Smooth muscle cell (in vitro differentiated cells): Measurements from ENCODE around the gene DUSP16. TPM values are rescaled to one million over a fixed set of nuclear protein-coding genes. Genes with fewer than 3 reads are reported as not detected.
A peak's percentile ranks its signal among the peaks of the same experiment; 100 is the strongest.

Experiments
- DNase-seq: peaks from one replicate; lab custom pipeline; 2025; ENCODE audit not compliant: unreplicated experiment; lab: John Stamatoyannopoulos, UW
- H2AFZ ChIP-seq: fragments of 200-600 bp; sonication (generic); 2 replicates; pipeline ENCODE4 v1.6.0; 2016; ENCODE audit warnings: antibody characterized with exemption, low read depth, mild to moderate bottlenecking
- H3F3A ChIP-seq: fragments of 200-600 bp; sonication (generic); 2 replicates; pipeline ENCODE4 v1.6.0; 2017; ENCODE audit warnings: antibody characterized with exemption, low read depth
- H3K27ac ChIP-seq: fragments of 200-600 bp; sonication (generic); 2 replicates; pipeline ENCODE4 v1.5.1; 2016; ENCODE audit warnings: low read depth, mild to moderate bottlenecking
- H3K27me3 ChIP-seq: fragments of 200-600 bp; sonication (generic); 2 replicates; pipeline ENCODE4 v1.6.1; 2016; ENCODE audit warnings: low read depth, mild to moderate bottlenecking
- H3K36me3 ChIP-seq: fragments of 200-600 bp; sonication (generic); 2 replicates; pipeline ENCODE4 v1.5.1; 2016; ENCODE audit warnings: low read depth
- H3K4me1 ChIP-seq: fragments of 200-600 bp; sonication (generic); 2 replicates; pipeline ENCODE4 v1.5.1; 2016; ENCODE audit warnings: low read depth
- H3K4me2 ChIP-seq: fragments of 200-600 bp; sonication (generic); 2 replicates; pipeline ENCODE4 v1.6.0; 2016; ENCODE audit warnings: mild to moderate bottlenecking
- H3K4me3 ChIP-seq: fragments of 200-600 bp; sonication (generic); 2 replicates; pipeline ENCODE4 v1.5.1; 2016; ENCODE audit warnings: mild to moderate bottlenecking
- H3K79me2 ChIP-seq: fragments of 200-600 bp; sonication (generic); 2 replicates; pipeline ENCODE4 v1.6.0; 2016; ENCODE audit warnings: low read depth, mild to moderate bottlenecking
- H3K9ac ChIP-seq: fragments of 200-600 bp; sonication (generic); 2 replicates; pipeline ENCODE4 v1.6.0; 2016; ENCODE audit warnings: low read depth
- H3K9me3 ChIP-seq: fragments of 200-600 bp; sonication (generic); replicated peaks from 2 replicates; pipeline ENCODE4 v1.5.1; 2016; ENCODE audit warnings: low read depth
- H4K20me1 ChIP-seq: fragments of 200-600 bp; sonication (generic); 2 replicates; pipeline ENCODE4 v1.6.0; 2016; ENCODE audit warnings: low read depth
- WGBS: methylation state at CpG from one replicate; pipeline ENCODE4 v1.1.7; 2016; ENCODE audit warnings: low lambda C conversion rate; 5-methylcytosine and 5-hydroxymethylcytosine counted together
- polyA plus RNA-seq: library from polyadenylated mRNA; unstranded; fragments of >200 nt; fragmentation: Nextera tagmentation; extraction: Ambion mirVana; gene quantifications from 2 replicates; pipeline ENCODE4 v1.2.1, GENCODE V29; 2016
- total RNA-seq: library from RNA; depleted of rRNA; stranded (reverse); fragments of >200 nt; gene quantifications from 2 replicates; pipeline ENCODE4 v1.2.3, GENCODE V29; 2014
- TF ChIP-seq, protein P1 (sequence below): fragments of 200-600 bp; sonication (generic); IDR thresholded peaks from 2 replicates; pipeline ENCODE4 v1.5.1; 2017; ENCODE audit warnings: borderline replicate concordance, mild to moderate bottlenecking, antibody characterized with exemption; ENCODE audit not compliant: insufficient read depth, poor library complexity, severe bottlenecking

Gene DUSP16
- total and polyA plus RNA-seq, 2 experiments from 2014 or later = 1.2 to 10.8 TPM

- WGBS = 1% methylated on average over 16 of the region's 45 CpGs
- peak overlapping the region; percentile 100 for H3K4me2 ChIP-seq
Measured at GRCh38 chr12:12562016-12562483, 613 bp downstream of the DUSP16 start.

GRCh38 chr12:12561371-12562015, 1.2 kb downstream of the DUSP16 start:
- H3K4me3 ChIP-seq = peak overlapping the region; percentile 94
- peaks cover 10% of the 10 kb centered on the region for H3F3A ChIP-seq
- under 1% methylated on average over 35 of the region's 60 CpGs for WGBS
- peak overlapping the region; percentile 100 for H3K27ac ChIP-seq
- peak; percentile 48 for DNase-seq
- H2AFZ ChIP-seq = peak overlapping the region; percentile 78
- no peaks in the 10 kb centered on the region for H3K27me3 ChIP-seq
- H3K36me3 ChIP-seq = no peaks in the 10 kb centered on the region
- peaks cover 41% of the 10 kb centered on the region for H3K79me2 ChIP-seq
- H3K4me1 ChIP-seq = peaks cover 15% of the 10 kb centered on the region
- H3K9ac ChIP-seq = peak overlapping the region; percentile 100
- peaks cover 16% of the 10 kb centered on the region for H4K20me1 ChIP-seq
- peak overlapping the region; percentile 100 for H3K4me2 ChIP-seq
- H3K9me3 ChIP-seq = no peaks in the 10 kb centered on the region
- TF ChIP-seq, protein P1, sequence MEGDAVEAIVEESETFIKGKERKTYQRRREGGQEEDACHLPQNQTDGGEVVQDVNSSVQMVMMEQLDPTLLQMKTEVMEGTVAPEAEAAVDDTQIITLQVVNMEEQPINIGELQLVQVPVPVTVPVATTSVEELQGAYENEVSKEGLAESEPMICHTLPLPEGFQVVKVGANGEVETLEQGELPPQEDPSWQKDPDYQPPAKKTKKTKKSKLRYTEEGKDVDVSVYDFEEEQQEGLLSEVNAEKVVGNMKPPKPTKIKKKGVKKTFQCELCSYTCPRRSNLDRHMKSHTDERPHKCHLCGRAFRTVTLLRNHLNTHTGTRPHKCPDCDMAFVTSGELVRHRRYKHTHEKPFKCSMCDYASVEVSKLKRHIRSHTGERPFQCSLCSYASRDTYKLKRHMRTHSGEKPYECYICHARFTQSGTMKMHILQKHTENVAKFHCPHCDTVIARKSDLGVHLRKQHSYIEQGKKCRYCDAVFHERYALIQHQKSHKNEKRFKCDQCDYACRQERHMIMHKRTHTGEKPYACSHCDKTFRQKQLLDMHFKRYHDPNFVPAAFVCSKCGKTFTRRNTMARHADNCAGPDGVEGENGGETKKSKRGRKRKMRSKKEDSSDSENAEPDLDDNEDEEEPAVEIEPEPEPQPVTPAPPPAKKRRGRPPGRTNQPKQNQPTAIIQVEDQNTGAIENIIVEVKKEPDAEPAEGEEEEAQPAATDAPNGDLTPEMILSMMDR = no peak

More at GRCh38 chr12:12562016-12562483, 613 bp downstream of the DUSP16 start:
- Histone ChIP-seq H3K4me3 (peak overlapping the region; percentile 94), H3K4me1 (peaks cover 15% of the 10 kb centered on the region), H3K9me3 (no peaks in the 10 kb centered on the region), H2AFZ (peak overlapping the region; percentile 73), H3K36me3 (no peaks in the 10 kb centered on the region), H3F3A (peaks cover 10% of the 10 kb centered on the region), H3K27ac (peak overlapping the region; percentile 100), H3K9ac (peak overlapping the region; percentile 100), H3K27me3 (no peaks in the 10 kb centered on the region), H3K79me2 (peaks cover 36% of the 10 kb centered on the region), H4K20me1 (peaks cover 12% of the 10 kb centered on the region)
- TF ChIP-seq, protein P1 = no peak
- DNase-seq = peak; percentile 48

DNA sequence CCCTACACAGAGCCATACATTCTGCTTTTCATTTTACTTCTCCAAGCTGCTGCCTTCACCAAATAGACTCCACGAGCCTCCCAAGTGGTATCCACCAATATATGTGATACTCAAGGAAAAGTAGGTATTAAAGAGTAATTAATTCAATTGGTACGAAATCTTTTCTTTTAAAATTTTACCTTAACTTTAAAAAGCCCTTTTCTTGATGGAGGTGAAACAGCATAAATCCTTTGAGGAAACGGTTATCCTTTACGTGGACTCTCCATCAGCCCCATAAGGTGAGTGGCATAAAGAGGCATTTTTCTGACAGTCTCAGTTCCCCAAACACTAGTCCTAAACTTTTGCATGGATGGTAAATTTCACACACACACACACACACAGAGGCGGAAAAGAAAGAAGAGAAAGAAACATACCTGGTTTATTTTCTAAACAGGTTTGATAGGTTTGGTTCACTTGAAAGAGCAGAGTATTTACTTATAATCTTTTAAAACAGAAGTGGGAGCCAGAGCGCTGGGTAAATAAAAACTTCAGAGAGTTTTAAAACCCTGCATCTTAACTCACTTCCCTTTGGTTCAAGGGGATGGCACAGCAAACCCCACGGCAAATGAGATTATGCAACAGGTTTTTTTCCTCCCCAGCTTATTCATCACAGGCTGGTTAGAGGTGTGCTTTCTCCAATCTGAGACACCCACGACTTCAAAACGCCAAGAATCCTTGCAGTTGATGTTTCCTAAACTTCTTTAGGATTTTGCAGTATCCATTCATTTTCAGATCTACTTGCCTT, 1.9 kb downstream of the DUSP16 start:
- TF ChIP-seq, protein P1 = no peak
- DNase-seq = no peak
- H2AFZ ChIP-seq = peak overlapping the region; percentile 78

More for the DNA sequence above, 1.9 kb downstream of the DUSP16 start:
- H3K9me3 ChIP-seq = no peaks in the 10 kb centered on the region
- 7% methylated on average over 9 of the region's 9 CpGs for WGBS
- H3K9ac ChIP-seq = peak overlapping the region; percentile 100
- H3K4me3 ChIP-seq = peak overlapping the region; percentile 94
- H3K27ac ChIP-seq = peak overlapping the region; percentile 100
- peak overlapping the region; percentile 100 for H3K4me2 ChIP-seq
- no peaks in the 10 kb centered on the region for H3K36me3 ChIP-seq
- peaks cover 15% of the 10 kb centered on the region for H3K4me1 ChIP-seq
- no peaks in the 10 kb centered on the region for H3K27me3 ChIP-seq
- peaks cover 19% of the 10 kb centered on the region for H4K20me1 ChIP-seq
- H3F3A ChIP-seq = peaks cover 10% of the 10 kb centered on the region
- H3K79me2 ChIP-seq = peaks cover 43% of the 10 kb centered on the region
